T-helper 2 cell treated with Interferon-gamma antibody and Interleukin-4, amounts not matched to agents 5 μg/mL and 100 μg/mL, for 36 hours (primary cell): ENCODE results near the gene TEKT2.

Experiments
- DNase-seq: peaks from one replicate; pipeline ENCODE4 v3.0.0; 2021; ENCODE audit warnings: low spot score
- H3K27ac Mint-ChIP-seq: one replicate; pipeline ENCODE4 v1.8.0; 2021; ENCODE audit warnings: mild to moderate bottlenecking, mixed read lengths
- H3K27me3 Mint-ChIP-seq: one replicate; pipeline ENCODE4 v1.8.0; 2021; ENCODE audit warnings: low read depth, mixed read lengths
- H3K36me3 Mint-ChIP-seq: one replicate; pipeline ENCODE4 v1.8.0; 2021; ENCODE audit warnings: low read depth, mixed read lengths
- H3K4me1 Mint-ChIP-seq: one replicate; pipeline ENCODE4 v1.8.0; 2021; ENCODE audit warnings: low read depth, mixed read lengths
- H3K4me3 Mint-ChIP-seq: one replicate; pipeline ENCODE4 v1.8.0; 2022; ENCODE audit warnings: mild to moderate bottlenecking, moderate library complexity, mixed read lengths
- H3K9me3 Mint-ChIP-seq: one replicate; pipeline ENCODE4 v1.8.0; 2021; ENCODE audit warnings: mixed read lengths

TEKT2 gene

DNA sequence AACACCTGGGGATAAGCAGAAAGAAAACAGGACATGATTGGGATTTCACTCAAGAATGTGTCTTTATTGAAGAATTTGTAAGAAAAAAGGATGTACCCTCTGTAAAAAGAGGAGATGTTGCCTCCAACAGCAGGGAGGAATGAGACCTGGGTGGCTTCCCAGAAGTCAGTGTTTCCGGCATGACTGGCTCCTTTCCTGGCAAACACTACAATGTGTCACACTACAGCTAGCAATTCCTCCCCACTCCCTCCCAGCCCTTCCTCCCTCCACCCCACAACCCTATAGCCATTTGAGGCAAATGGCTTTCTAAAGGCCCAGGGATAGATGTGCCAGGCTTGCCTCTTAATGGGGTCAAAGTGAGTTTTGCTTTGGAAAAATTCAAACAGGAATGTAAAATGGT, 52.6 kb downstream of the TEKT2 start:
- Mint-ChIP-seq H3K27me3 (no peaks in the 10 kb centered on the region), H3K9me3 (no peaks in the 10 kb centered on the region), H3K36me3 (peaks cover 23% of the 10 kb centered on the region), H3K4me3 (no peak overlapping the region), H3K27ac (no peak overlapping the region), H3K4me1 (peaks cover 8% of the 10 kb centered on the region)
- no peak for DNase-seq

DNA sequence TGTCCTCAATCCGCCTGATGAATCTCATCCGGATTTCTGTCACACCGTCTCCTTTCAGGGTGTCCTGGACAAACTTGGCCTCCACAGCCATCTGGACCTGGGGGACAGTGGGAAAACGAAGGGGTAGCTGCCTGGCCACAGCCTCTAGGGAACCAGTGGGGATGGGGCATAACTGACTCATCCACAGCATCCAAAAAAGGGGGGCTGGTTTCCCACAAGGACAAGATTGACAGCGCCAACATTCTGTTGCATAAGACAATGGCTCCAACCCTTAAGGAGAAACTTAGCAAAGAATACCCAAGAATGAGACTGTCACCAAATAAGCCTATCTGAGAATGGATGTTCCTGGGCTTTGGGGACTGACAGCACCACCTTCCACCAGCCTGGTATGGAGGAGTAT, 53.3 kb downstream of the TEKT2 start:
- Mint-ChIP-seq H3K36me3 (peaks cover 25% of the 10 kb centered on the region), H3K9me3 (no peaks in the 10 kb centered on the region), H3K27me3 (no peaks in the 10 kb centered on the region), H3K4me3 (no peak overlapping the region), H3K27ac (no peak overlapping the region), H3K4me1 (peaks cover 12% of the 10 kb centered on the region)
- DNase-seq: no peak

DNA sequence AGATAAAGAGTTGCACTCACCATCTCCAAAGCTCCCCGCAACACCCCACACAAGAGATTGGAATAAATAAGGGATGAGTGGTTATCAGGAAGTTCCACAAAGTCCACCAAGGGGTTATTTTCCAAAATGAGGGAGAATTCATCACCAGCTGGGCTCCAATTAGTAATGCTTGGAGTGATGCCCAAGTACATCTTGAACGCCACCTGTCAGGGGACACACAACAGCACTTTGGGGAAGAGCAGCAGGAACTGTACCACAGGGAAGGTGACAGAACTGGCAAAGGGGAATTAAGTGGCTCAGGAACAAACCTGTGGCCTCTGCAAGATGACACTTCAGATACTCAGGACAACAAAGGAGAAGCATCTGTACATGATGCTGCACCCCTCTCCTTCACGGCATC, 53.9 kb downstream of the TEKT2 start:
- H3K9me3 Mint-ChIP-seq: no peaks in the 10 kb centered on the region
- H3K36me3 Mint-ChIP-seq: peaks cover 25% of the 10 kb centered on the region
- H3K27me3 Mint-ChIP-seq: no peaks in the 10 kb centered on the region
- DNase-seq: no peak
- no peak overlapping the region for H3K4me3 Mint-ChIP-seq
- no peak overlapping the region for H3K27ac Mint-ChIP-seq
- H3K4me1 Mint-ChIP-seq: peaks cover 15% of the 10 kb centered on the region
